Transverse colon (tissue), 4 donors: ENCODE measurements around the gene MORC4. TPM values are rescaled to one million over a fixed set of nuclear protein-coding genes. Genes with fewer than 3 reads are reported as not detected.

Experiments
- DNase-seq: peaks from one replicate; pipeline ENCODE4 v3.0.0-alpha.2; 2019
- H3K27ac ChIP-seq, 4 donors: fragments of 200-600 bp; sonication (generic); 2 replicates each; pipeline ENCODE4 v1.5.1; 2016 to 2018; ENCODE audit warnings: inconsistent platforms in 4 of 4
- H3K27me3 ChIP-seq: fragments of 200-600 bp; sonication (generic); 2 replicates; pipeline ENCODE4 v1.5.1; 2017; ENCODE audit warnings: inconsistent platforms
- H3K36me3 ChIP-seq, 4 donors: fragments of 200-600 bp; sonication (generic); 2 replicates each; pipeline ENCODE4 v1.5.1; 2017 to 2019; ENCODE audit warnings: inconsistent platforms in 4 of 4
- H3K4me1 ChIP-seq, 4 donors: fragments of 200-600 bp; sonication (generic); 2 replicates each; pipeline ENCODE4 v1.5.1; 2017 to 2020; ENCODE audit warnings: inconsistent platforms in 4 of 4
- H3K4me3 ChIP-seq, 4 donors: fragments of 200-600 bp; sonication (generic); 1 replicate in 1 of 4; 2 replicates in 3 of 4; pipeline versions ENCODE4 v1.5.1 to v1.6.1; 2017 to 2019; ENCODE audit warnings: inconsistent platforms in 4 of 4
- H3K9me3 ChIP-seq, 2 donors: fragments of 200-600 bp; sonication (generic); 2 replicates each; pipeline ENCODE4 v1.5.1; 2017 to 2019; ENCODE audit warnings: inconsistent platforms in 2 of 2
- CTCF ChIP-seq, 5 experiments: fragments of 200-600 bp in 3 of 5; fragments of 450-650 bp in 2 of 5; sonication (generic) in 3 of 5; IDR thresholded peaks; 1 replicate in 2 of 5; 2 replicates in 3 of 5; pipeline ENCODE4 v1.5.1; 2016 to 2017; ENCODE audit warnings: antibody characterized with exemption in 5 of 5, inconsistent platforms in 3 of 5, mild to moderate bottlenecking in 2 of 5, moderate library complexity in 1 of 5
- EP300 ChIP-seq: sonication (generic); formaldehyde crosslinking; IDR thresholded peaks from one replicate; pipeline ENCODE4 v1.6.1; 2017; ENCODE audit warnings: antibody characterized with exemption, low read depth
- POLR2A ChIP-seq: fragments of 450-650 bp; IDR thresholded peaks from one replicate; pipeline ENCODE4 v1.6.1; 2016; ENCODE audit warnings: antibody characterized with exemption, mild to moderate bottlenecking, moderate library complexity
- POLR2AphosphoS5 ChIP-seq, 3 donors: sonication (generic); formaldehyde crosslinking; IDR thresholded peaks; one replicate each; pipeline ENCODE4 v1.6.1; 2016; ENCODE audit warnings: antibody characterized with exemption in 3 of 3
- WGBS, 2 donors: methylation state at CpG; one replicate each; pipeline ENCODE4 v1.1.5; 2018; ENCODE audit warnings: low coverage in 1 of 2; 5-methylcytosine and 5-hydroxymethylcytosine counted together
- in situ Hi-C, 4 donors: fragments of 200-750 bp; cut with MboI; loops; one replicate each; pipeline versions ENCODE4 v1.15.0 to v1.15.1; 2017; ENCODE audit warnings: low sequenced_read_pairs in 3 of 4, low pct_ligation_motif_present in 1 of 4, low pct_unique_long_range_greater_than_20kb in 1 of 4
- intact Hi-C: fragments of 100-400 bp; cut with DNase I; formaldehyde crosslinking; loops from one replicate; pipeline ENCODE4 v1.15.1; 2023; ENCODE audit warnings: low total_unique reads
- total RNA-seq, 4 donors: library from RNA; depleted of rRNA; stranded (reverse); fragments of >200 nt; gene quantifications; one replicate each; pipeline ENCODE4 v1.1.0, GENCODE V29; 2016

Gene MORC4
- total RNA-seq, 4 donors from 2014 or later, result 6.3 to 19.1 (median 8.9) TPM

- TF ChIP-seq POLR2A, result no peak
- Histone ChIP-seq H3K4me3 (no peak overlapping the region), H3K27me3 (no peaks in the 10 kb centered on the region)
Measured at GRCh38 chrX:106995678-106996077, 4.3 kb downstream of the MORC4 start.

GRCh38 chrX:106987488-106987887 lies 12.5 kb downstream of the MORC4 start:
- 68% methylated on average over 2 of the region's 2 CpGs; no CpG with 5 or more reads in 1 of the 2 donors for WGBS, 2 donors
- Histone ChIP-seq H3K4me1 (no peaks in the 10 kb centered on the region), H3K4me3 (no peak overlapping the region), H3K36me3 (no peaks in the 10 kb centered on the region), H3K9me3 (no peaks in the 10 kb centered on the region), H3K27ac (no peak overlapping the region), H3K27me3 (no peaks in the 10 kb centered on the region)
- intact Hi-C loops, result no loop called here
- in situ Hi-C loops, result no loop called here
- no peak for DNase-seq
- TF ChIP-seq CTCF (IDR thresholded peaks at IDR 0.05) (no peak), POLR2A (no peak), EP300 (no peak), POLR2AphosphoS5 (IDR thresholded peaks at IDR 0.05) (no peak)

More at GRCh38 chrX:106995678-106996077, 4.3 kb downstream of the MORC4 start:
- Histone ChIP-seq H3K27ac (no peak overlapping the region), H3K9me3 (no peaks in the 10 kb centered on the region), H3K4me1 (no peaks in the 10 kb centered on the region), H3K36me3 (no peaks in the 10 kb centered on the region)
- 80% methylated on average over 2 of the region's 2 CpGs; no CpG with 5 or more reads in 1 of the 2 donors for WGBS, 2 donors
- intact Hi-C loops (no loop called here), in situ Hi-C loops (no loop called here)
- DNase-seq, result no peak

GRCh38 chrX:106980952-106981626 lies 18.9 kb downstream of the MORC4 start:
- H3K27ac ChIP-seq, result no peak overlapping the region
- H3K4me1 ChIP-seq, result no peaks in the 10 kb centered on the region
- no peaks in the 10 kb centered on the region for H3K27me3 ChIP-seq
- DNase-seq, result no peak
- TF ChIP-seq POLR2AphosphoS5 (IDR thresholded peaks at IDR 0.05) (no peak), POLR2A (no peak), EP300 (no peak), CTCF (IDR thresholded peaks at IDR 0.05) (no peak)
- no peak overlapping the region for H3K4me3 ChIP-seq
- no peaks in the 10 kb centered on the region for H3K36me3 ChIP-seq
- intact Hi-C loops (no loop called here), in situ Hi-C loops (no loop called here)
- 20 to 64% methylated on average over 2 to 6 of the region's 6 CpGs for WGBS, 2 donors
- H3K9me3 ChIP-seq, result no peaks in the 10 kb centered on the region

- intact Hi-C loops (no loop called here), in situ Hi-C loops (no loop called here)
- H3K4me3 ChIP-seq, result no peak overlapping the region
- DNase-seq, result no peak
- 65% methylated on average over 3 of the region's 3 CpGs; no CpG with 5 or more reads in 1 of the 2 donors for WGBS, 2 donors
- TF ChIP-seq POLR2AphosphoS5 (IDR thresholded peaks at IDR 0.05) (no peak), EP300 (no peak), CTCF (IDR thresholded peaks at IDR 0.05) (no peak), POLR2A (no peak)
- no peaks in the 10 kb centered on the region for H3K9me3 ChIP-seq
- no peak overlapping the region for H3K27ac ChIP-seq
- H3K4me1 ChIP-seq, result no peaks in the 10 kb centered on the region
- no peaks in the 10 kb centered on the region for H3K27me3 ChIP-seq
- no peaks in the 10 kb centered on the region for H3K36me3 ChIP-seq
Measured at GRCh38 chrX:106976416-106976815, 23.6 kb downstream of the MORC4 start.
